Measurements from ENCODE around the gene CROCC.
"Not testable (repeated sequence)": the region's sequence is repeated elsewhere in the genome, so short reads cannot be mapped to it uniquely, and the experiment has no call there.

GRCh38 chr1:16874968-16875765 lies 46.6 kb upstream of the CROCC start:
- not testable (repeated sequence) for TF ChIP-seq CTCF (conservative IDR thresholded peaks at IDR 0.05; ENCODE audit: low read length); EZH2phosphoT487 (IDR thresholded peaks at IDR 0.05; ENCODE audit: borderline replicate concordance, low read depth, low read length)
